Left lung (tissue), 10 donors: ENCODE measurements around the gene BTBD10. TPM values are rescaled to one million over a fixed set of nuclear protein-coding genes. Genes with fewer than 3 reads are reported as not detected.

Experiments
- ATAC-seq: fragments of 200-7000 bp; cut with Tn5 transposase; one replicate; pipeline ENCODE4 v1.9.1; 2020; ENCODE audit warnings: moderate library complexity
- DNase-seq, 4 donors: peaks; one replicate each; pipeline ENCODE4 v3.0.0-alpha.2; 2013 to 2020
- H3K27ac ChIP-seq, 2 donors: fragments of 200-600 bp; sonication (generic) in 1 of 2; one replicate each; pipeline versions ENCODE4 v1.5.0 to v1.8.0; 2020 to 2021
- H3K27me3 ChIP-seq, 2 donors: fragments of 200-600 bp; sonication (generic) in 1 of 2; one replicate each; pipeline versions ENCODE4 v1.5.0 to v1.8.0; 2020 to 2021
- H3K36me3 ChIP-seq, 2 donors: fragments of 200-600 bp; sonication (generic) in 1 of 2; one replicate each; pipeline versions ENCODE4 v1.5.0 to v1.8.0; 2020 to 2021
- H3K4me1 ChIP-seq, 2 donors: fragments of 200-600 bp; one replicate each; pipeline ENCODE4 v1.8.0; 2021
- H3K4me3 ChIP-seq, 2 donors: fragments of 200-600 bp; sonication (generic) in 1 of 2; one replicate each; pipeline versions ENCODE4 v1.5.0 to v1.8.0; 2020 to 2021; ENCODE audit warnings: mild to moderate bottlenecking in 1 of 2
- H3K9me3 ChIP-seq, 2 donors: fragments of 200-600 bp; sonication (generic) in 1 of 2; one replicate each; pipeline versions ENCODE4 v1.5.0 to v1.8.0; 2020 to 2021
- CTCF ChIP-seq, 2 donors: fragments of 200-600 bp; sonication (generic) in 1 of 2; IDR thresholded peaks; one replicate each; pipeline versions ENCODE4 v1.5.0 to v1.8.0; 2021; ENCODE audit warnings: antibody characterized with exemption in 2 of 2
- intact Hi-C, 2 donors: fragments of 100-400 bp; cut with DNase I; formaldehyde crosslinking; loops; one replicate each; pipeline versions ENCODE4 v1.11.2 to v1.14.2; 2022
- polyA plus RNA-seq, 6 donors: library from polyadenylated mRNA; unstranded; fragments of 120-200 nt; gene quantifications; one replicate each; pipeline ENCODE4 v1.2.1, GENCODE V29; 2013; ENCODE audit not compliant: insufficient read length in 6 of 6
- total RNA-seq, 2 donors: library from RNA; stranded (reverse); fragmentation: NEBNext Ultra II Directional; extraction: Animal tissue kit (Norgen Biotek cat#: 25700); gene quantifications; one replicate each; pipeline ENCODE4 v1.2.1, GENCODE V29; 2021
- donor health status: DM: no; HTN: yes; CAD: no.
- donor health status: DM: no; HTN: no; CAD: no.

Gene BTBD10
- total and polyA plus RNA-seq, 8 donors: 24.8 to 39.9 (median 33.6) TPM

GRCh38 chr11:13344818-13345217 is 118.2 kb downstream of the BTBD10 start:
- intact Hi-C loops: loop anchor here in 1 of 2 donors (10.0 kb wide), 1 partner anchor 110 kb away; no protein-coding TSS in a partner anchor
- DNase-seq: no peak
- peaks cover 0 to 6% of the 10 kb centered on the region in 2 donors for H3K36me3 ChIP-seq

GRCh38 chr11:13343931-13344717 is 118.9 kb downstream of the BTBD10 start:
- Histone ChIP-seq H3K27me3 (no peaks in the 10 kb centered on the region), H3K4me1 (peaks cover 4 to 22% of the 10 kb centered on the region in 2 donors), H3K9me3 (no peaks in the 10 kb centered on the region), H3K27ac (no peak overlapping the region), H3K4me3 (no peak overlapping the region), H3K36me3 (peaks cover 0 to 6% of the 10 kb centered on the region in 2 donors)
- peak; percentile 80 for ATAC-seq
- peak; percentile 63 to 74 for TF ChIP-seq CTCF (IDR thresholded peaks at IDR 0.05)
- intact Hi-C loops: loop anchor here in 1 of 2 donors (10.0 kb wide), 1 partner anchor 109 kb away; no protein-coding TSS in a partner anchor
- DNase-seq: peak in 3 of 4 donors; percentile 52 to 75 (median 52)

More at GRCh38 chr11:13344818-13345217, 118.2 kb downstream of the BTBD10 start:
- no peak for TF ChIP-seq CTCF (IDR thresholded peaks at IDR 0.05)
- no peak overlapping the region for H3K27ac ChIP-seq
- H3K4me3 ChIP-seq: no peak overlapping the region
- ATAC-seq: no peak
- H3K4me1 ChIP-seq: peaks cover under 1 to 15% of the 10 kb centered on the region in 2 donors
- no peaks in the 10 kb centered on the region for H3K27me3 ChIP-seq
- no peaks in the 10 kb centered on the region for H3K9me3 ChIP-seq

DNA sequence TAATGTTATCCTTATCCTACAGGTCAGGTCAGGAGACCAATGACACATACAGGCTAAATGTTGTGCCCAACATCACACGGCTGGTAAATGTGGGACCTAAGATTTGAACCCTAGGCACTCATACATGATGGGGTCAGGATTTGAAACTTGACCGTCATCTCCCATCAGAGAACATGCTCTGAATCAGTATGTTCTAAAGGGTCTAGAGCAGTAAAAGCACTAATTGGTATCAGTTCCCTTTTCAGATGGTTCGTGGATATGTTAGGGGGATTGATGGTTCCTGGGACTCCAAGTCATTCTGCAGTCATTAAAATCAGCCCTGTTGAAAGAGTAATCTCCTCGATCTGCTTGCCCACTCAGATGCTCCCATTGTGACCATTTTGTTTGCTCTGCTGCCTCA is 120.0 kb downstream of the BTBD10 start:
- intact Hi-C loops: loop anchor here in 1 of 2 donors (10.0 kb wide), 1 partner anchor 108 kb away; no protein-coding TSS in a partner anchor
- Histone ChIP-seq H3K9me3 (no peaks in the 10 kb centered on the region), H3K36me3 (peaks cover 0 to 6% of the 10 kb centered on the region in 2 donors), H3K27me3 (no peaks in the 10 kb centered on the region), H3K27ac (no peak overlapping the region), H3K4me1 (peaks cover 8 to 26% of the 10 kb centered on the region in 2 donors), H3K4me3 (no peak overlapping the region)
- DNase-seq (no peak), ATAC-seq (no peak)
- TF ChIP-seq CTCF (IDR thresholded peaks at IDR 0.05): no peak

GRCh38 chr11:13341026-13341425 is 122.0 kb downstream of the BTBD10 start:
- H3K4me1 ChIP-seq: peaks cover 12 to 31% of the 10 kb centered on the region in 2 donors
- no peak overlapping the region for H3K4me3 ChIP-seq
- TF ChIP-seq CTCF (IDR thresholded peaks at IDR 0.05): no peak
- ATAC-seq (no peak), DNase-seq (no peak)
- H3K36me3 ChIP-seq: no peaks in the 10 kb centered on the region
- intact Hi-C loops: loop anchor here in 1 of 2 donors (10.0 kb wide), 1 partner anchor 106 kb away; no protein-coding TSS in a partner anchor
- no peaks in the 10 kb centered on the region for H3K27me3 ChIP-seq
- no peaks in the 10 kb centered on the region for H3K9me3 ChIP-seq
- no peak overlapping the region for H3K27ac ChIP-seq
